ENCODE data around the gene TMEM185B.

DNA sequence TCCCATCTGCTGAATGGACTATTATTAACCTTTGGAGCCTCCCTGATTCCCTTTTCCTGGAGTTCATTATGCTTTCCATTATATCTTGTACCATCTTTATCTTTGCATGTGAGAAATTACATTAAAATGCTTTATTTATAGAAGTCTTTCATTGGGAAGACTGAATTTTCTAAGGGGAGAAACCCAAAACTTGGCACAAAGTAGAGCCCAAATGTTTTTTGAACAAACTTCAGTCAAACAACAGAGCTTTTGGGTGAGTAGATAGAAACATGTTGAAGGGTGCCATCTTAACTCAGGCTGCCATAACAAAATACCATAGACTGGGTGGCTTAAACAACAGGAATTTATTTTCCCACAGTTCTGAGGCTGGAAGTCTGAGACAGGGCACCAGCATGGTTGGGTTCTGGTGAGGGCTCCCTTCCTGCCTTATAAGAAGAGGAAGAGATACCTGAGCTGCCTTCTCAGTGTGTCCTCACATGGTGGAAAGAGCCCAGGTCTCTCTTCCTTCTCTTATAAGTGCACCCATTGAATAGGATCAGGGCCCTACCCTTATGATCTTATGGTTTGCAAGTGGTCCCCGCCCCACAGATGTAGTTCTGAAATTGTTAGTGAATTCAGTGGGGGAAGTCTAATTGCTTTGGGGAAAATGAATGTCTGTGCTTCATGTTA lies 48.6 kb upstream of the TMEM185B start:
- TF ChIP-seq, protein P1, sequence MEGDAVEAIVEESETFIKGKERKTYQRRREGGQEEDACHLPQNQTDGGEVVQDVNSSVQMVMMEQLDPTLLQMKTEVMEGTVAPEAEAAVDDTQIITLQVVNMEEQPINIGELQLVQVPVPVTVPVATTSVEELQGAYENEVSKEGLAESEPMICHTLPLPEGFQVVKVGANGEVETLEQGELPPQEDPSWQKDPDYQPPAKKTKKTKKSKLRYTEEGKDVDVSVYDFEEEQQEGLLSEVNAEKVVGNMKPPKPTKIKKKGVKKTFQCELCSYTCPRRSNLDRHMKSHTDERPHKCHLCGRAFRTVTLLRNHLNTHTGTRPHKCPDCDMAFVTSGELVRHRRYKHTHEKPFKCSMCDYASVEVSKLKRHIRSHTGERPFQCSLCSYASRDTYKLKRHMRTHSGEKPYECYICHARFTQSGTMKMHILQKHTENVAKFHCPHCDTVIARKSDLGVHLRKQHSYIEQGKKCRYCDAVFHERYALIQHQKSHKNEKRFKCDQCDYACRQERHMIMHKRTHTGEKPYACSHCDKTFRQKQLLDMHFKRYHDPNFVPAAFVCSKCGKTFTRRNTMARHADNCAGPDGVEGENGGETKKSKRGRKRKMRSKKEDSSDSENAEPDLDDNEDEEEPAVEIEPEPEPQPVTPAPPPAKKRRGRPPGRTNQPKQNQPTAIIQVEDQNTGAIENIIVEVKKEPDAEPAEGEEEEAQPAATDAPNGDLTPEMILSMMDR (IDR thresholded peaks at IDR 0.05): no peak
- TF ChIP-seq POLR2A (IDR thresholded peaks at IDR 0.05): no peak

Measured in thyroid gland (tissue), 4 donors.